Measurements from ENCODE around the gene POLR2E.
A peak's percentile ranks its signal among the peaks of the same experiment; 100 is the strongest.

The POLR2E gene

DNA sequence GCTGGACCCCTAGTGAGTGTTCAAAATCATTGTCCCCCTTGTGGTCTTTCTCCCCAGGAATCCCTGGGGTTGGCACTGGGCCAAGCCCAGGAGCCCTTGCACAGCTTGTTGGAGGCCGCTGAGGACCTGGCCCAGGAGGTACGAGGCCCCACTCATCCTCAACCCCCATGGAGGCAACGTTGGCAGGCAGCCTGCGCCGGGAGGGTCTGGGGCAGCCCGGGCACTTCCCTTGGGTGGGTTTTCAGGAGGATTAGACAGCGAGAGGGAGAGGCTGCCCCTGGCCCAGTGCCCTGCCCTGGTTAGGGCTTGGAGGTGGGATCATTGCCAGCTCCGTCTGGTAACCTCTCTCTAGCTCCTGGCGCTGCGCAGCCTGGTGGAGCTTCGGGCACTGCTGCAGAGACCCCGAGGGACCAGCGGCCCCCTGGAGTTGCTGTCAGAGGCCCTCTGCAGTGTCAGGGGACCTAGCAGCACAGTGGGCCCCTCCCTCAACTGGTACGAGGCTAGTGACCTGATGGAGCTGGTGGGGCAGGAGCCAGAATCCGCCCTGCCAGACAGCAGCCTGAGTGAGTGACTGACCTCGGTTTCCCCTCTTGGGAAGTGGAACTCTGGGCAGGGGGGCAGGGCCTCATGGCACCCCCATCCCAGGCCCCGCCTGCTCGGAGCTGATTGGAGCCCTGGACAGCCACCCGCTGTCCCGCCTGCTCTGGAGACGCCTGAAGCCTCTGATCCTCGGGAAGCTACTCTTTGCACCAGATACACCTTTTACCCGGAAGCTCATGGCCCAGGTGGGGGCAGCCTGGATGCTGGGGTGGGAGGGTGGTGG is 52.3 kb downstream of the POLR2E start:
- no peak for DNase-seq

GRCh38 chr19:1041835-1042685 is 53.1 kb downstream of the POLR2E start:
- no peak for DNase-seq

DNA sequence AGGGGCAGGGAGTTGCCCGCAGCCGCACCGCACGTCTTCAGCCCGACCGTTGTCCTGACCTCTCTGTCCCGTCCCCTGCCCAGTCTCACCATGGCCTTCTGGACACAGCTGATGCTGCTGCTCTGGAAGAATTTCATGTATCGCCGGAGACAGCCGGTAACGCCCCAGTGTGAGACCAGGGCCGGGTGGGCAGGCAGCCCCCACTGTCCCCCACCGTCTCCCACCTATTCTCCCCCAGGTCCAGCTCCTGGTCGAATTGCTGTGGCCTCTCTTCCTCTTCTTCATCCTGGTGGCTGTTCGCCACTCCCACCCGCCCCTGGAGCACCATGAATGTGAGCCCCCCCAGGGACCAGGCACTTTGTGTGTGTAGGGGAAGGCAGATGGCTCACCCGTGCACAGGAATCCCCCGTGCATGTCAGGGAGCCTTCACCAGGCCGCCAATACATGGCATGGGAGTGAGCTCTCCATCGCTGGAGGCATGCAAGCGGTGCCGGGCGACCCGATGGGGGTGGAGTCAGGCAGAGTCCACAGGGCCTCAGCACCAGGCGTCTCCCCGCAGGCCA is 53.8 kb downstream of the POLR2E start:
- DNase-seq = no peak

GRCh38 chr19:1040476-1041271 is 54.5 kb downstream of the POLR2E start:
- DNase-seq = peak; percentile 61

GRCh38 chr19:1039646-1040475 is 55.3 kb downstream of the POLR2E start, which contains the start of gene ABCA7:
Gene ABCA7 (plus strand): TSS chr19:1040107. CDS start chr19:1041362, 1,255 bp downstream.
- DNase-seq = peak; percentile 90

DNA sequence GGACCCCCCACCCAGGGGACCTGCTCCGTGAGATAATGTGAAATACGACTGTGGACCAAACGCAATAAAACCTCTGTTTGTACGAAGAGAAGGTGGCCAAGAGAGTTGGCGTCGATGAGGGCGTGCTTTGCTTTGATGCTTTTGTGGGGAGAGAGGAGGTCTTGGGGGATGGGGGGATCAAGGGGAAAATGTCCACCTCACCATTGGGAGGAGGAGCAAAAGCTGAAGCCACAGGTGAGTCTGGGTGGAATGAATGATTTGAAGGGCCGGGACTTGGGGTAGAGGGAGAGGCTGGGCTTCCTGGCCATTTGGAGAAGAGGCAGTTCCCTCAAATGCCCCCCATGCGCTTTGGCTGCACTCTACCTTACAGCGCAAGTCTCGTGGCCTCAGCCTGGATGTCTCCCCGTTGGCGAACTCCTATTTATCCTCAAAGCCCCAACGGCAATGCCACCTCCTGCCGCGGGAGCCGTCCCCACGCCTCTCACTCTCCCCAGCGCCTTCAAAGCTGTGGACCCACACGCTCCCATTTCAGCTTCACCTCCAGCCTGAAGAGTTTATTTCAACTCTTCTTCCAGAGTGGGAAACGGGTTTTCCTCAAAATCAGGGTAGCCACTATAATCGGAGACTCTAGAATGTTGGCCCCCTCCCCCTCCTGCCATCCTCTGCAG is 56.1 kb downstream of the POLR2E start:
- no peak for DNase-seq

GRCh38 chr19:1037621-1038064 is 57.5 kb downstream of the POLR2E start:
- DNase-seq = no peak

Data from NCI-H510A treated with DMSO at 0.1 percent for 48 hours (cell line).